Thyroid gland (tissue), 4 donors: ENCODE measurements around the gene CACNA1D. TPM values are rescaled to one million over a fixed set of nuclear protein-coding genes. Genes with fewer than 3 reads are reported as not detected.

Experiments
- DNase-seq, 2 donors: peaks; one replicate each; pipeline ENCODE4 v3.0.0-alpha.2; 2019
- H3K27ac ChIP-seq, 3 donors: fragments of 200-600 bp; sonication (generic); 1 replicate in 2 of 3; 2 replicates in 1 of 3; pipeline ENCODE4 v1.5.1; 2016 to 2019; ENCODE audit warnings: mild to moderate bottlenecking in 1 of 3, moderate library complexity in 1 of 3
- H3K27me3 ChIP-seq: fragments of 200-600 bp; sonication (generic); one replicate; pipeline ENCODE4 v1.5.1; 2019
- H3K36me3 ChIP-seq, 2 donors: fragments of 200-600 bp; sonication (generic); one replicate each; pipeline ENCODE4 v1.5.1; 2016 to 2019
- H3K4me1 ChIP-seq, 2 donors: fragments of 200-600 bp; sonication (generic); one replicate each; pipeline ENCODE4 v1.5.1; 2017 to 2019
- H3K4me3 ChIP-seq, 3 donors: fragments of 200-600 bp; sonication (generic); replicated peaks in 1 of 3; 1 replicate in 2 of 3; 2 replicates in 1 of 3; pipeline ENCODE4 v1.5.1; 2016; ENCODE audit warnings: mild to moderate bottlenecking in 1 of 3
- H3K9me3 ChIP-seq: fragments of 200-600 bp; sonication (generic); one replicate; pipeline ENCODE4 v1.5.1; 2017
- POLR2A ChIP-seq, 2 donors: fragments of 450-650 bp; IDR thresholded peaks; one replicate each; pipeline ENCODE4 v1.6.1; 2017; ENCODE audit warnings: antibody characterized with exemption in 2 of 2, mild to moderate bottlenecking in 2 of 2, moderate library complexity in 1 of 2
- WGBS, 2 donors: methylation state at CpG; one replicate each; pipeline ENCODE4 v1.1.5; 2017; 5-methylcytosine and 5-hydroxymethylcytosine counted together
- intact Hi-C: fragments of 100-400 bp; cut with DNase I; formaldehyde crosslinking; loops from one replicate; pipeline ENCODE4 v1.15.1; 2023
- total RNA-seq, 4 donors: library from RNA; depleted of rRNA; stranded (reverse); fragments of >200 nt; gene quantifications; one replicate each; pipeline ENCODE4 v1.2.3, GENCODE V29; 2016
- TF ChIP-seq, protein P1 (sequence below), 6 experiments: fragments of 200-600 bp in 3 of 6; fragments of 450-650 bp in 3 of 6; sonication (generic) in 3 of 6; IDR thresholded peaks; one replicate each; pipeline ENCODE4 v1.5.1; 2016 to 2019; ENCODE audit warnings: antibody characterized with exemption in 6 of 6, mild to moderate bottlenecking in 2 of 6, inconsistent platforms in 1 of 6, moderate library complexity in 1 of 6

CACNA1D gene
- total RNA-seq, 4 donors from 2014 or later = 7.1 to 46.1 (median 27.3) TPM

DNA sequence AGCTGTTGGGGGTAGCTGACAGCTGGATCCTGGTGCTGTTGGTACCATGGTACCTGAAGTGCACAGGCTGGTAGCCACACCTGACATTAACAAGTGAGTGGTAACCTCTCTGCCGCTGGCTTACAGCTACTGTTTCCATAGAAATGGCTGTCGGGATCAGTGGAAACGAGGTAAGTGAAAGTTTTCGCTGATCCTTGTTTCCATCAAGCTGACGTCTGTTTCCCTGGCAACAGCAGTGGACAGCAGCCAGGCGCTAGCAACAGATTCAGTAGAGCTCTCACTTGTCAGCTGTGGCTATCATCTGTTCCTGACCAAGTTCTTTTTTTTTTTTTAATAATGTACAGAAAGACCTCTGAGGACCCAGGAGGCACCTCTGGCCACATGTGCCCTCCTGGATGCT is 185.6 kb downstream of the CACNA1D start:
- intact Hi-C loops = no loop called here

DNA sequence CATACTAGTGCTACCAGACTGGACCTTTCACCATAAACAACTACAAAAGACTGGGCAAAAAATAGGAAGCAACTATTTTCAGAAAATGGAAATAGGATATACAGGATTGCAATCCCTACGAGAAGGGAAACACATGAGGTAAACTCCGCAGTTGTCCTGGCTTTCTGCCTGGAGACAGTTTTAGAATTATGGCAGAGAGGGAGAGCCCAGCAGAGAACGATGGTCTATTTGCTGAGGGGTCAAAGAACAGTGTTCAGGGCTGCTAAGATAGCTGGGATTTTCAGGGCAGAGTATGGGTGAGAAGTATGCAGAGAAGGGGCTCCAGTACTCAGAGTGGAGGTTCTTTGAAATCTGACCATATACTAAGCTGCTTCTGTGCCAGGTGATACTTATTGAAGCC is 188.4 kb downstream of the CACNA1D start:
- intact Hi-C loops = no loop called here
- H3K36me3 ChIP-seq = no peaks in the 10 kb centered on the region
- no peak for DNase-seq
- H3K4me3 ChIP-seq = no peak overlapping the region
- no peaks in the 10 kb centered on the region for H3K4me1 ChIP-seq
- H3K27ac ChIP-seq = no peak overlapping the region
- TF ChIP-seq, protein P1, sequence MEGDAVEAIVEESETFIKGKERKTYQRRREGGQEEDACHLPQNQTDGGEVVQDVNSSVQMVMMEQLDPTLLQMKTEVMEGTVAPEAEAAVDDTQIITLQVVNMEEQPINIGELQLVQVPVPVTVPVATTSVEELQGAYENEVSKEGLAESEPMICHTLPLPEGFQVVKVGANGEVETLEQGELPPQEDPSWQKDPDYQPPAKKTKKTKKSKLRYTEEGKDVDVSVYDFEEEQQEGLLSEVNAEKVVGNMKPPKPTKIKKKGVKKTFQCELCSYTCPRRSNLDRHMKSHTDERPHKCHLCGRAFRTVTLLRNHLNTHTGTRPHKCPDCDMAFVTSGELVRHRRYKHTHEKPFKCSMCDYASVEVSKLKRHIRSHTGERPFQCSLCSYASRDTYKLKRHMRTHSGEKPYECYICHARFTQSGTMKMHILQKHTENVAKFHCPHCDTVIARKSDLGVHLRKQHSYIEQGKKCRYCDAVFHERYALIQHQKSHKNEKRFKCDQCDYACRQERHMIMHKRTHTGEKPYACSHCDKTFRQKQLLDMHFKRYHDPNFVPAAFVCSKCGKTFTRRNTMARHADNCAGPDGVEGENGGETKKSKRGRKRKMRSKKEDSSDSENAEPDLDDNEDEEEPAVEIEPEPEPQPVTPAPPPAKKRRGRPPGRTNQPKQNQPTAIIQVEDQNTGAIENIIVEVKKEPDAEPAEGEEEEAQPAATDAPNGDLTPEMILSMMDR (IDR thresholded peaks at IDR 0.05) = no peak
- TF ChIP-seq POLR2A (IDR thresholded peaks at IDR 0.05) = no peak
- no peaks in the 10 kb centered on the region for H3K9me3 ChIP-seq
- WGBS, 2 donors = 64 to 82% methylated on average over 3 of the region's 3 CpGs
- H3K27me3 ChIP-seq = no peaks in the 10 kb centered on the region

More for the DNA sequence above, 185.6 kb downstream of the CACNA1D start:
- DNase-seq = no peak
- no peaks in the 10 kb centered on the region for H3K27me3 ChIP-seq
- H3K36me3 ChIP-seq = no peaks in the 10 kb centered on the region
- WGBS, 2 donors = 64 to 69% methylated on average over 6 of the region's 6 CpGs
- H3K27ac ChIP-seq = no peak overlapping the region
- no peak for TF ChIP-seq POLR2A (IDR thresholded peaks at IDR 0.05)
- TF ChIP-seq, protein P1 (IDR thresholded peaks at IDR 0.05) = no peak
- H3K4me1 ChIP-seq = no peaks in the 10 kb centered on the region
- H3K9me3 ChIP-seq = no peaks in the 10 kb centered on the region
- no peak overlapping the region for H3K4me3 ChIP-seq

DNA sequence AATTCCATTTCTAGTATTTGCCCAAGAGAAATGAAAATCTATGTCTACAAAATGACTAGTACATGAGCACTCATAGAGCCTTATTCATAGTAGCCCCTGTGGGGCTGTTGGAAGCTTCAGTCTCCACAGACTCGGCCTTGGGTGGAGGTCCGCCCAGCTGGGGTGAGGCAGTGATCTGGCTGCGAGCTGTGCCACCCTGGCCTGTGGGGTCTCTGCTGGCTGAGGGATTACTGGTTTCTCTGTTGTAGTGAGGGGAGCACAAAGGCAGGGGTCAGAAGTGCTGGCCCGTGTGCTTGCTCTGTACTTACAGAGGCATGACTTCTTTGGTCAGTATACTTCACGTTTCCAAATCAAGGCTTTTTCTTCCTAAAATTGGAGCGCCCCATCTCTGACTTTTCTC is 193.7 kb downstream of the CACNA1D start:
- intact Hi-C loops = no loop called here
- H3K36me3 ChIP-seq = no peaks in the 10 kb centered on the region
- no peaks in the 10 kb centered on the region for H3K27me3 ChIP-seq
- WGBS, 2 donors = 88% methylated on average over 6 of the region's 6 CpGs
- no peak for DNase-seq
- no peak overlapping the region for H3K4me3 ChIP-seq
- H3K4me1 ChIP-seq = no peaks in the 10 kb centered on the region
- no peaks in the 10 kb centered on the region for H3K9me3 ChIP-seq
- no peak overlapping the region for H3K27ac ChIP-seq
- TF ChIP-seq POLR2A (IDR thresholded peaks at IDR 0.05) = no peak
- TF ChIP-seq, protein P1 (IDR thresholded peaks at IDR 0.05) = no peak

DNA sequence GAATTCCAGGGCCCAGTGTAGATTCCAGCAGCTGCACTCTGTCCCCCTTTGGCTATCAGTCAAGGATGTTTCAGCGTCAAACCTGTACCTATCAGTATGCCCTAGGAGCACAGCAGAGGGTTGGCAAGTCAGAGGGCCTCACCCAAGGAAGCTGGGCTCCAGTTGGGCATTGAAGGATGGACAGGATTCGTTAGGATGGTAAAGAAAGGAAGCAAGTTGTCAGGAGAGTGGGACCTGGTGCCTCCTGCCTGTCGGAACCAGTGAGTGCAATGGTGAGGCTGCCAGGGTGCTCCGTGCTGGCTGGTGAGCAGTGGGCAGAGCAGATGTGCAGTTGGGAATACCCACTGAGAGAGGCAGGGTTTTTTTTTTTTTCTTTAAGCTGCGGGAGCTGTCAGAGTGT is 194.6 kb downstream of the CACNA1D start:
- DNase-seq = no peak
- Histone ChIP-seq H3K27me3 (no peaks in the 10 kb centered on the region), H3K36me3 (no peaks in the 10 kb centered on the region), H3K4me3 (no peak overlapping the region), H3K27ac (no peak overlapping the region), H3K9me3 (no peaks in the 10 kb centered on the region), H3K4me1 (no peaks in the 10 kb centered on the region)
- TF ChIP-seq, protein P1 (IDR thresholded peaks at IDR 0.05) = no peak
- no peak for TF ChIP-seq POLR2A (IDR thresholded peaks at IDR 0.05)
- intact Hi-C loops = no loop called here
- WGBS, 2 donors = 71 to 77% methylated on average over 5 of the region's 5 CpGs

DNA sequence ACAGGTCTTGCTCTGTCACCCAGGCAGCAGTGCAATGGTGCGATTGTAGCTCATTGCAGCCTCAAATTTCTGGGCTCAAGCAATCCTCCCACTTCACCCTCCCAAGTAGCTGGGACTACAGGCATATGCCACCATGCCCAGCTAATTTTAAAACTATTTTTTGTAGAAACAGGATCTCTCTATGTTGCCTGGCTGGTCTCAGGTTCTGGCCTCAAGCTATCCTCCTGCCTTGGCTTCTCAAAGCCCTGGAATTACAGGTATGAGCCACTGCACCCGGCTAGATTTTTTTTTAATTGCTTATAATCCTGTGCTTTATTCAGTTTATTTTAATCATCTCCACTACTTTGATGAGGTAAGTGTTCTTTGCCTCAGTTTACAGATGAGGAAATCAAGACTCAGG is 195.3 kb downstream of the CACNA1D start:
- H3K27ac ChIP-seq = no peak overlapping the region
- no peaks in the 10 kb centered on the region for H3K36me3 ChIP-seq
- H3K4me3 ChIP-seq = no peak overlapping the region
- no peak for TF ChIP-seq POLR2A (IDR thresholded peaks at IDR 0.05)
- TF ChIP-seq, protein P1 (IDR thresholded peaks at IDR 0.05) = no peak
- intact Hi-C loops = no loop called here
- no peak for DNase-seq
- WGBS, 2 donors = 82 to 90% methylated on average over 2 of the region's 2 CpGs
- no peaks in the 10 kb centered on the region for H3K9me3 ChIP-seq
- no peaks in the 10 kb centered on the region for H3K27me3 ChIP-seq
- no peaks in the 10 kb centered on the region for H3K4me1 ChIP-seq
